Smooth muscle cell (in vitro differentiated cells): Measurements from ENCODE around the gene PLPPR2. TPM values are rescaled to one million over a fixed set of nuclear protein-coding genes. Genes with fewer than 3 reads are reported as not detected.

ENCODE experiments used
- DNase-seq: peaks from one replicate; lab custom pipeline; 2025; ENCODE audit not compliant: unreplicated experiment; lab: John Stamatoyannopoulos, UW
- H2AFZ ChIP-seq: fragments of 200-600 bp; sonication (generic); 2 replicates; pipeline ENCODE4 v1.6.0; 2016; ENCODE audit warnings: antibody characterized with exemption, low read depth, mild to moderate bottlenecking
- H3F3A ChIP-seq: fragments of 200-600 bp; sonication (generic); 2 replicates; pipeline ENCODE4 v1.6.0; 2017; ENCODE audit warnings: antibody characterized with exemption, low read depth
- H3K27ac ChIP-seq: fragments of 200-600 bp; sonication (generic); 2 replicates; pipeline ENCODE4 v1.5.1; 2016; ENCODE audit warnings: low read depth, mild to moderate bottlenecking
- H3K27me3 ChIP-seq: fragments of 200-600 bp; sonication (generic); 2 replicates; pipeline ENCODE4 v1.6.1; 2016; ENCODE audit warnings: low read depth, mild to moderate bottlenecking
- H3K36me3 ChIP-seq: fragments of 200-600 bp; sonication (generic); 2 replicates; pipeline ENCODE4 v1.5.1; 2016; ENCODE audit warnings: low read depth
- H3K4me1 ChIP-seq: fragments of 200-600 bp; sonication (generic); 2 replicates; pipeline ENCODE4 v1.5.1; 2016; ENCODE audit warnings: low read depth
- H3K4me2 ChIP-seq: fragments of 200-600 bp; sonication (generic); 2 replicates; pipeline ENCODE4 v1.6.0; 2016; ENCODE audit warnings: mild to moderate bottlenecking
- H3K4me3 ChIP-seq: fragments of 200-600 bp; sonication (generic); 2 replicates; pipeline ENCODE4 v1.5.1; 2016; ENCODE audit warnings: mild to moderate bottlenecking
- H3K79me2 ChIP-seq: fragments of 200-600 bp; sonication (generic); 2 replicates; pipeline ENCODE4 v1.6.0; 2016; ENCODE audit warnings: low read depth, mild to moderate bottlenecking
- H3K9ac ChIP-seq: fragments of 200-600 bp; sonication (generic); 2 replicates; pipeline ENCODE4 v1.6.0; 2016; ENCODE audit warnings: low read depth
- H3K9me3 ChIP-seq: fragments of 200-600 bp; sonication (generic); replicated peaks from 2 replicates; pipeline ENCODE4 v1.5.1; 2016; ENCODE audit warnings: low read depth
- H4K20me1 ChIP-seq: fragments of 200-600 bp; sonication (generic); 2 replicates; pipeline ENCODE4 v1.6.0; 2016; ENCODE audit warnings: low read depth
- CTCF ChIP-seq: fragments of 200-600 bp; sonication (generic); IDR thresholded peaks from 2 replicates; pipeline ENCODE4 v1.5.1; 2017; ENCODE audit warnings: borderline replicate concordance, mild to moderate bottlenecking, antibody characterized with exemption; ENCODE audit not compliant: insufficient read depth, poor library complexity, severe bottlenecking
- WGBS: methylation state at CpG from one replicate; pipeline ENCODE4 v1.1.7; 2016; ENCODE audit warnings: low lambda C conversion rate; 5-methylcytosine and 5-hydroxymethylcytosine counted together
- polyA plus RNA-seq: library from polyadenylated mRNA; unstranded; fragments of >200 nt; fragmentation: Nextera tagmentation; extraction: Ambion mirVana; gene quantifications from 2 replicates; pipeline ENCODE4 v1.2.1, GENCODE V29; 2016
- total RNA-seq: library from RNA; depleted of rRNA; stranded (reverse); fragments of >200 nt; gene quantifications from 2 replicates; pipeline ENCODE4 v1.2.3, GENCODE V29; 2014

PLPPR2 gene
- total and polyA plus RNA-seq, 2 experiments from 2014 or later: 21.4 to 67.1 TPM

GRCh38 chr19:11370744-11371143, 15.5 kb downstream of the PLPPR2 start:
- no peak for TF ChIP-seq CTCF
- WGBS: 79% methylated on average over 2 of the region's 2 CpGs
- H3K4me1 ChIP-seq: peaks cover 6% of the 10 kb centered on the region

GRCh38 chr19:11373166-11373884, 18.1 kb downstream of the PLPPR2 start:
- peaks cover 3% of the 10 kb centered on the region for H3F3A ChIP-seq
- H3K4me2 ChIP-seq: peak overlapping the region; percentile 78
- TF ChIP-seq CTCF: no peak
- no peak overlapping the region for H2AFZ ChIP-seq
- DNase-seq: no peak
- H3K4me3 ChIP-seq: no peak overlapping the region
- no peak overlapping the region for H3K27ac ChIP-seq
- H4K20me1 ChIP-seq: no peaks in the 10 kb centered on the region
- peaks cover 7% of the 10 kb centered on the region for H3K4me1 ChIP-seq
- WGBS: 61% methylated on average over 10 of the region's 10 CpGs
- no peaks in the 10 kb centered on the region for H3K27me3 ChIP-seq
- H3K9me3 ChIP-seq: no peaks in the 10 kb centered on the region
- no peak overlapping the region for H3K9ac ChIP-seq
- H3K36me3 ChIP-seq: no peaks in the 10 kb centered on the region
- H3K79me2 ChIP-seq: no peaks in the 10 kb centered on the region

More at GRCh38 chr19:11370744-11371143, 15.5 kb downstream of the PLPPR2 start:
- DNase-seq: no peak
- Histone ChIP-seq H3K27ac (no peak overlapping the region), H3K4me3 (no peak overlapping the region), H2AFZ (no peak overlapping the region), H3K36me3 (no peaks in the 10 kb centered on the region), H3K79me2 (no peaks in the 10 kb centered on the region), H3K9ac (no peak overlapping the region), H3K27me3 (no peaks in the 10 kb centered on the region), H3K4me2 (no peak overlapping the region), H3F3A (no peaks in the 10 kb centered on the region), H3K9me3 (no peaks in the 10 kb centered on the region), H4K20me1 (no peaks in the 10 kb centered on the region)

- 80% methylated on average over 11 of the region's 11 CpGs for WGBS
- H3K4me3 ChIP-seq: peak overlapping the region; percentile 60
- H3K36me3 ChIP-seq: no peaks in the 10 kb centered on the region
- H4K20me1 ChIP-seq: no peaks in the 10 kb centered on the region
- no peak for TF ChIP-seq CTCF
- H3K27me3 ChIP-seq: no peaks in the 10 kb centered on the region
- H3F3A ChIP-seq: peaks cover 5% of the 10 kb centered on the region
- H3K4me1 ChIP-seq: peaks cover 9% of the 10 kb centered on the region
- DNase-seq: no peak
- no peaks in the 10 kb centered on the region for H3K79me2 ChIP-seq
- no peak overlapping the region for H2AFZ ChIP-seq
- no peak overlapping the region for H3K27ac ChIP-seq
- no peak overlapping the region for H3K9ac ChIP-seq
- peak overlapping the region; percentile 78 for H3K4me2 ChIP-seq
- H3K9me3 ChIP-seq: no peaks in the 10 kb centered on the region
Observed at GRCh38 chr19:11373885-11374432, 18.7 kb downstream of the PLPPR2 start.
